ENCODE data around the gene KRTAP9-6.
"Not testable (repeated sequence)": the region's sequence is repeated elsewhere in the genome, so short reads cannot be mapped to it uniquely, and the experiment has no call there.

KRTAP9-6 gene

GRCh38 chr17:41271858-41272257, 6.7 kb downstream of the KRTAP9-6 start:
- DNase-seq = no peak

GRCh38 chr17:41275648-41276190, 10.5 kb downstream of the KRTAP9-6 start, which contains the start of gene KRTAP9-7:
KRTAP9-7 (plus strand) TSS chr17:41275698; CDS start chr17:41275698, 0 bp downstream.
- not testable (repeated sequence) for DNase-seq

- DNase-seq = no peak
Observed at GRCh38 chr17:41278176-41278955, 13.2 kb downstream of the KRTAP9-6 start.

- no peak for DNase-seq
Observed at GRCh38 chr17:41284043-41284442, 18.9 kb downstream of the KRTAP9-6 start.

GRCh38 chr17:41284546-41284945, 19.4 kb downstream of the KRTAP9-6 start:
- no peak for DNase-seq

- DNase-seq = no peak
Observed at GRCh38 chr17:41287050-41287449, 21.9 kb downstream of the KRTAP9-6 start.

- no peak for DNase-seq
Observed at GRCh38 chr17:41294016-41294415, 28.8 kb downstream of the KRTAP9-6 start.

GRCh38 chr17:41296846-41297245, 31.7 kb downstream of the KRTAP9-6 start:
- no peak for DNase-seq

- no peak for DNase-seq
Observed at GRCh38 chr17:41298458-41299135, 33.4 kb downstream of the KRTAP9-6 start.

- no peak for DNase-seq
Observed at GRCh38 chr17:41301204-41301790, 36.1 kb downstream of the KRTAP9-6 start.

- no peak for DNase-seq
Observed at GRCh38 chr17:41301916-41302901, 37.0 kb downstream of the KRTAP9-6 start, which contains the start of gene KRTAP29-1. KRTAP29-1 (minus strand) TSS chr17:41302851; CDS start chr17:41302851, 0 bp downstream.

- no peak for DNase-seq
Observed at GRCh38 chr17:41302981-41303380, 37.8 kb downstream of the KRTAP9-6 start.

GRCh38 chr17:41304091-41304490, 38.9 kb downstream of the KRTAP9-6 start:
- DNase-seq = no peak

- no peak for DNase-seq
Observed at GRCh38 chr17:41307647-41308046, 42.5 kb downstream of the KRTAP9-6 start.

- DNase-seq = no peak
Observed at GRCh38 chr17:41308251-41308917, 43.2 kb downstream of the KRTAP9-6 start.

GRCh38 chr17:41308918-41309359, 43.8 kb downstream of the KRTAP9-6 start, which contains the start of gene KRTAP16-1:
KRTAP16-1 (minus strand) TSS chr17:41309309; CDS start chr17:41309253, 56 bp downstream.
- DNase-seq = no peak

GRCh38 chr17:41311111-41311510, 45.9 kb downstream of the KRTAP9-6 start:
- DNase-seq = no peak

GRCh38 chr17:41315204-41315794, 50.1 kb downstream of the KRTAP9-6 start, which contains the start of gene KRTAP17-1:
KRTAP17-1 (minus strand) TSS chr17:41315710; CDS start chr17:41315650, 60 bp downstream.
- no peak for DNase-seq
